Liver (tissue), 3 donors: ENCODE results near the gene NR5A1.

Source experiments
- EGR1 ChIP-seq, 2 donors: IDR thresholded peaks; 2 replicates each; pipeline ENCODE4 v1.6.1; 2016 to 2018; ENCODE audit warnings: antibody characterized with exemption in 2 of 2, low read depth in 2 of 2
- RAD21 ChIP-seq, 2 donors: IDR thresholded peaks; 2 replicates each; pipeline ENCODE4 v1.6.1; 2016; ENCODE audit warnings: antibody characterized with exemption in 2 of 2, mild to moderate bottlenecking in 2 of 2
- RXRA ChIP-seq, 2 donors: IDR thresholded peaks; 2 replicates each; pipeline ENCODE4 v1.6.1; 2017 to 2018; ENCODE audit warnings: antibody characterized with exemption in 2 of 2, mild to moderate bottlenecking in 1 of 2
- SP1 ChIP-seq: IDR thresholded peaks from 2 replicates; pipeline ENCODE4 v1.6.1; 2018; ENCODE audit warnings: antibody characterized with exemption, mild to moderate bottlenecking
- TAF1 ChIP-seq: conservative IDR thresholded peaks from 2 replicates; pipeline ENCODE4 v1.6.1; 2016; ENCODE audit warnings: antibody characterized with exemption, mild to moderate bottlenecking
- YY1 ChIP-seq: IDR thresholded peaks from 2 replicates; pipeline ENCODE4 v1.6.1; 2016; ENCODE audit warnings: antibody characterized with exemption, mild to moderate bottlenecking
- ZBTB33 ChIP-seq: IDR thresholded peaks from 2 replicates; pipeline ENCODE4 v1.6.1; 2016; ENCODE audit warnings: antibody characterized with exemption
- TF ChIP-seq, protein P1 (sequence below): fragments of 150-350 bp; IDR thresholded peaks from 2 replicates; pipeline ENCODE4 v1.5.1; 2017; ENCODE audit warnings: improper control_type of control experiment, low read depth, low read length; ENCODE audit not compliant: missing input control
- TF ChIP-seq, protein P2 (sequence below): IDR thresholded peaks from 2 replicates; pipeline ENCODE4 v1.6.1; 2016; ENCODE audit warnings: antibody characterized with exemption
- TF ChIP-seq, protein P3 (sequence below): IDR thresholded peaks from 2 replicates; pipeline ENCODE4 v1.6.1; 2016; ENCODE audit warnings: antibody characterized with exemption, mild to moderate bottlenecking
- TF ChIP-seq, protein P4 (sequence below): IDR thresholded peaks from 2 replicates; pipeline ENCODE4 v1.6.1; 2016; ENCODE audit warnings: antibody characterized with exemption
- donor health status: healthy.
- donor health status: healthy.

- TF ChIP-seq, protein P1, sequence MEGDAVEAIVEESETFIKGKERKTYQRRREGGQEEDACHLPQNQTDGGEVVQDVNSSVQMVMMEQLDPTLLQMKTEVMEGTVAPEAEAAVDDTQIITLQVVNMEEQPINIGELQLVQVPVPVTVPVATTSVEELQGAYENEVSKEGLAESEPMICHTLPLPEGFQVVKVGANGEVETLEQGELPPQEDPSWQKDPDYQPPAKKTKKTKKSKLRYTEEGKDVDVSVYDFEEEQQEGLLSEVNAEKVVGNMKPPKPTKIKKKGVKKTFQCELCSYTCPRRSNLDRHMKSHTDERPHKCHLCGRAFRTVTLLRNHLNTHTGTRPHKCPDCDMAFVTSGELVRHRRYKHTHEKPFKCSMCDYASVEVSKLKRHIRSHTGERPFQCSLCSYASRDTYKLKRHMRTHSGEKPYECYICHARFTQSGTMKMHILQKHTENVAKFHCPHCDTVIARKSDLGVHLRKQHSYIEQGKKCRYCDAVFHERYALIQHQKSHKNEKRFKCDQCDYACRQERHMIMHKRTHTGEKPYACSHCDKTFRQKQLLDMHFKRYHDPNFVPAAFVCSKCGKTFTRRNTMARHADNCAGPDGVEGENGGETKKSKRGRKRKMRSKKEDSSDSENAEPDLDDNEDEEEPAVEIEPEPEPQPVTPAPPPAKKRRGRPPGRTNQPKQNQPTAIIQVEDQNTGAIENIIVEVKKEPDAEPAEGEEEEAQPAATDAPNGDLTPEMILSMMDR, result no peak
- TF ChIP-seq SP1, result no peak
- TF ChIP-seq, protein P2, sequence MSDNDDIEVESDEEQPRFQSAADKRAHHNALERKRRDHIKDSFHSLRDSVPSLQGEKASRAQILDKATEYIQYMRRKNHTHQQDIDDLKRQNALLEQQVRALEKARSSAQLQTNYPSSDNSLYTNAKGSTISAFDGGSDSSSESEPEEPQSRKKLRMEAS, result no peak
- TF ChIP-seq RAD21 (IDR thresholded peaks at IDR 0.05), result no peak
- TF ChIP-seq YY1, result no peak
- no peak for TF ChIP-seq ZBTB33
- TF ChIP-seq, protein P3, sequence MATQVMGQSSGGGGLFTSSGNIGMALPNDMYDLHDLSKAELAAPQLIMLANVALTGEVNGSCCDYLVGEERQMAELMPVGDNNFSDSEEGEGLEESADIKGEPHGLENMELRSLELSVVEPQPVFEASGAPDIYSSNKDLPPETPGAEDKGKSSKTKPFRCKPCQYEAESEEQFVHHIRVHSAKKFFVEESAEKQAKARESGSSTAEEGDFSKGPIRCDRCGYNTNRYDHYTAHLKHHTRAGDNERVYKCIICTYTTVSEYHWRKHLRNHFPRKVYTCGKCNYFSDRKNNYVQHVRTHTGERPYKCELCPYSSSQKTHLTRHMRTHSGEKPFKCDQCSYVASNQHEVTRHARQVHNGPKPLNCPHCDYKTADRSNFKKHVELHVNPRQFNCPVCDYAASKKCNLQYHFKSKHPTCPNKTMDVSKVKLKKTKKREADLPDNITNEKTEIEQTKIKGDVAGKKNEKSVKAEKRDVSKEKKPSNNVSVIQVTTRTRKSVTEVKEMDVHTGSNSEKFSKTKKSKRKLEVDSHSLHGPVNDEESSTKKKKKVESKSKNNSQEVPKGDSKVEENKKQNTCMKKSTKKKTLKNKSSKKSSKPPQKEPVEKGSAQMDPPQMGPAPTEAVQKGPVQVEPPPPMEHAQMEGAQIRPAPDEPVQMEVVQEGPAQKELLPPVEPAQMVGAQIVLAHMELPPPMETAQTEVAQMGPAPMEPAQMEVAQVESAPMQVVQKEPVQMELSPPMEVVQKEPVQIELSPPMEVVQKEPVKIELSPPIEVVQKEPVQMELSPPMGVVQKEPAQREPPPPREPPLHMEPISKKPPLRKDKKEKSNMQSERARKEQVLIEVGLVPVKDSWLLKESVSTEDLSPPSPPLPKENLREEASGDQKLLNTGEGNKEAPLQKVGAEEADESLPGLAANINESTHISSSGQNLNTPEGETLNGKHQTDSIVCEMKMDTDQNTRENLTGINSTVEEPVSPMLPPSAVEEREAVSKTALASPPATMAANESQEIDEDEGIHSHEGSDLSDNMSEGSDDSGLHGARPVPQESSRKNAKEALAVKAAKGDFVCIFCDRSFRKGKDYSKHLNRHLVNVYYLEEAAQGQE, result no peak
- TF ChIP-seq, protein P4, sequence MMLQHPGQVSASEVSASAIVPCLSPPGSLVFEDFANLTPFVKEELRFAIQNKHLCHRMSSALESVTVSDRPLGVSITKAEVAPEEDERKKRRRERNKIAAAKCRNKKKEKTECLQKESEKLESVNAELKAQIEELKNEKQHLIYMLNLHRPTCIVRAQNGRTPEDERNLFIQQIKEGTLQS, result no peak
- no peak for TF ChIP-seq TAF1
- TF ChIP-seq EGR1 (IDR thresholded peaks at IDR 0.05; ENCODE audit: low read depth in 2 of 2), result no peak
- no peak for TF ChIP-seq RXRA (IDR thresholded peaks at IDR 0.05)
Measured at GRCh38 chr9:124470726-124471125, 36.5 kb downstream of the NR5A1 start.
